GM23338 (cell line): ENCODE measurements around the gene RNF212B. TPM values are rescaled to one million over a fixed set of nuclear protein-coding genes. Genes with fewer than 3 reads are reported as not detected.

Experiments used
- ATAC-seq: fragments of 200-7000 bp; cut with Tn5 transposase; 3 replicates; pipeline ENCODE4 v1.9.1; 2020
- DNase-seq: peaks from one replicate; pipeline ENCODE4 v3.0.0-alpha.2; 2015; ENCODE audit warnings: low spot score
- H2AFZ ChIP-seq: fragments of 200-600 bp; sonication (generic); 2 replicates; pipeline ENCODE4 v1.8.0; 2016; ENCODE audit warnings: antibody characterized with exemption, mild to moderate bottlenecking, moderate library complexity
- H3F3A ChIP-seq: fragments of 200-600 bp; sonication (generic); replicated peaks from 2 replicates; pipeline ENCODE4 v1.8.0; 2017; ENCODE audit warnings: antibody characterized with exemption, mixed run types, low read depth
- H3K27ac ChIP-seq: fragments of 200-600 bp; sonication (generic); 2 replicates; pipeline ENCODE4 v1.6.1; 2016; ENCODE audit warnings: low read depth
- H3K27me3 ChIP-seq: fragments of 200-600 bp; sonication (generic); 2 replicates; pipeline ENCODE4 v1.8.0; 2016; ENCODE audit warnings: mild to moderate bottlenecking, mixed run types, moderate library complexity; ENCODE audit not compliant: insufficient read depth
- H3K36me3 ChIP-seq: fragments of 200-600 bp; sonication (generic); 2 replicates; pipeline ENCODE4 v1.8.0; 2016; ENCODE audit warnings: mild to moderate bottlenecking; ENCODE audit not compliant: insufficient read depth
- H3K4me1 ChIP-seq: fragments of 200-600 bp; sonication (generic); 2 replicates; pipeline ENCODE4 v1.8.0; 2016; ENCODE audit warnings: mild to moderate bottlenecking, moderate library complexity; ENCODE audit not compliant: insufficient read depth
- H3K4me2 ChIP-seq: fragments of 200-600 bp; sonication (generic); 2 replicates; pipeline ENCODE4 v1.7.1; 2017; ENCODE audit warnings: mixed run types
- H3K4me3 ChIP-seq: fragments of 200-600 bp; sonication (generic); 2 replicates; pipeline ENCODE4 v1.6.1; 2016; ENCODE audit warnings: mixed run types
- H3K79me2 ChIP-seq: fragments of 200-600 bp; sonication (generic); replicated peaks from 2 replicates; pipeline ENCODE4 v1.8.0; 2017; ENCODE audit warnings: mild to moderate bottlenecking; ENCODE audit not compliant: insufficient read depth
- H3K9me2 ChIP-seq: fragments of 200-600 bp; sonication (generic); 2 replicates; pipeline ENCODE4 v1.8.0; 2017; ENCODE audit not compliant: insufficient read depth
- H4K20me1 ChIP-seq: fragments of 200-600 bp; sonication (generic); replicated peaks from 2 replicates; pipeline ENCODE4 v1.8.0; 2017; ENCODE audit warnings: mild to moderate bottlenecking; ENCODE audit not compliant: insufficient read depth
- H3K27ac Mint-ChIP-seq: 2 replicates; pipeline ENCODE4 v1.8.0; 2020; ENCODE audit warnings: inconsistent platforms, mild to moderate bottlenecking, moderate library complexity, mixed read lengths
- H3K27me3 Mint-ChIP-seq: 3 replicates; pipeline ENCODE4 v1.8.0; 2022; ENCODE audit warnings: low read depth, mild to moderate bottlenecking, moderate library complexity, mixed read lengths, inconsistent platforms; ENCODE audit not compliant: insufficient read depth, poor library complexity
- H3K36me3 Mint-ChIP-seq: 3 replicates; pipeline ENCODE4 v1.8.0; 2021; ENCODE audit warnings: low read depth, mild to moderate bottlenecking, inconsistent platforms, moderate library complexity, mixed read lengths
- H3K4me1 Mint-ChIP-seq: 3 replicates; pipeline ENCODE4 v1.8.0; 2020; ENCODE audit warnings: mild to moderate bottlenecking, inconsistent platforms, mixed read lengths
- H3K4me3 Mint-ChIP-seq: 3 replicates; pipeline ENCODE4 v1.8.0; 2021; ENCODE audit warnings: moderate library complexity, mild to moderate bottlenecking, inconsistent platforms, mixed read lengths
- H3K9me3 Mint-ChIP-seq: 3 replicates; pipeline ENCODE4 v1.8.0; 2020; ENCODE audit warnings: moderate library complexity, mild to moderate bottlenecking, inconsistent platforms, mixed read lengths
- CREB1 ChIP-seq: fragments of 250-450 bp; sonication (Bioruptor Pico); IDR thresholded peaks from 2 replicates; pipeline ENCODE4 v1.5.0; 2020; ENCODE audit warnings: low read depth, mild to moderate bottlenecking, moderate library complexity
- EZH2 ChIP-seq: fragments of 200-600 bp; sonication (generic); IDR thresholded peaks from one replicate; pipeline ENCODE4 v1.8.0; 2017; ENCODE audit warnings: antibody characterized with exemption, mild to moderate bottlenecking, low read depth; ENCODE audit not compliant: unreplicated experiment
- EZH2phosphoT487 ChIP-seq: fragments of 200-600 bp; sonication (generic); IDR thresholded peaks from one replicate; pipeline ENCODE4 v1.8.1; 2018; ENCODE audit warnings: antibody characterized with exemption; ENCODE audit not compliant: unreplicated experiment
- JUNB ChIP-seq: IDR thresholded peaks from one replicate; pipeline ENCODE4 v1.6.1; 2016; ENCODE audit warnings: antibody characterized with exemption; ENCODE audit not compliant: unreplicated experiment
- NANOG ChIP-seq: IDR thresholded peaks from 2 replicates; pipeline ENCODE4 v1.6.1; 2016; ENCODE audit warnings: antibody characterized with exemption, borderline replicate concordance
- POLR2AphosphoS5 ChIP-seq: IDR thresholded peaks from 2 replicates; pipeline ENCODE4 v1.6.1; 2016; ENCODE audit warnings: antibody characterized with exemption, low read depth
- STAT1 ChIP-seq: IDR thresholded peaks from one replicate; pipeline ENCODE4 v1.6.1; 2016; ENCODE audit warnings: antibody characterized with exemption; ENCODE audit not compliant: unreplicated experiment
- ZNF114 ChIP-seq: fragments of 250-450 bp; sonication (Bioruptor Pico); IDR thresholded peaks from 2 replicates; pipeline ENCODE4 v1.5.0; 2020; ENCODE audit warnings: mild to moderate bottlenecking, moderate library complexity
- ZNF331 ChIP-seq: fragments of 250-450 bp; sonication (Bioruptor Pico); IDR thresholded peaks from 2 replicates; pipeline ENCODE4 v1.5.0; 2020; ENCODE audit warnings: low read depth, mild to moderate bottlenecking, moderate library complexity
- polyA plus RNA-seq: library from polyadenylated mRNA; unstranded; fragments of >200 nt; fragmentation: Nextera tagmentation; extraction: Ambion mirVana; gene quantifications from 2 replicates; pipeline ENCODE4 v1.2.1, GENCODE V29; 2016
- total RNA-seq: library from RNA; depleted of rRNA; stranded (reverse); fragments of >200 nt; shearing (Covaris generic); gene quantifications from 2 replicates; pipeline ENCODE4 v1.2.3, GENCODE V29; 2014
- TF ChIP-seq, protein P1 (sequence below): IDR thresholded peaks from one replicate; pipeline ENCODE4 v1.6.1; 2018; ENCODE audit warnings: antibody characterized with exemption; ENCODE audit not compliant: unreplicated experiment
- TF ChIP-seq, protein P2 (sequence below), 2 experiments: fragments of 200-600 bp in 1 of 2; sonication (generic) in 1 of 2; conservative IDR thresholded peaks; 2 replicates each; pipeline versions ENCODE4 v1.5.1 to v1.6.1; 2016 to 2017; ENCODE audit warnings: antibody characterized with exemption in 2 of 2, low read depth in 2 of 2, mild to moderate bottlenecking in 2 of 2, moderate library complexity in 1 of 2
- TF ChIP-seq, protein P3 (sequence below): fragments of 250-450 bp; sonication (Bioruptor Pico); IDR thresholded peaks from 2 replicates; pipeline ENCODE4 v1.5.0; 2020; ENCODE audit warnings: mild to moderate bottlenecking, moderate library complexity
- TF ChIP-seq, protein P4 (sequence below): IDR thresholded peaks from 2 replicates; pipeline ENCODE4 v1.6.1; 2016; ENCODE audit warnings: antibody characterized with exemption

Gene RNF212B
- total and polyA plus RNA-seq, 2 experiments from 2014 or later = not detected

DNA sequence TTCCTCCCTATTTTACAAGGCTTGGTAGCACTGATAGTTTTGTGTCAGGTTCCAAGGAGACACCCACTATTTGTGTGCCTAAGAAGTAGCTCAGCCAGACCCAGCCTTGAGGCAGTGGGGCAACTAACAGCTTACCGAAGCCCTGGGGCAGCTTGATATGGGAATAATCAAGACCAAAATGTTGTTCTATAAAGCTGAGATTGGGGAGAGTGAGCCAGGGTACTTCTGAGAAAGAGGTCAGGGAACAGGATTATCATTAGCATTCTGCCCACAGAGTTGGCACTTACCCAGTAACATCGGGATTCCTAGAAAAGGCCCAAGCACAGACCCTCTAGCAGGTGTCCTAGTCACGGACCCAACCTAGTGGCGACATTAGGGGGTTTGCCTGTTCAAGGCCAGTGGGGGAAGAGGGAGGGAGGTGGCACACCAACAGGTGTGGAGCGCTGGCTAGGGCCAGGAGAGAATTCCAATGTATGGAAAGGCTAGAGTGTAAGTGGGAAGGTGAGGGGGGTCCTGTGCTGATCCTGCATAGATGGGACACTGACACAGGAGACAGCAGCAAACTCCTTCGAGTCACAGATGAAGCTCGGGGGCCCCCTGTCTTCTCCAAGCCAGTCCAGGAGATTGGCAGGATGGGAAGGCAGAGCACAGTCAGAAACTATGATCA, 60.0 kb downstream of the RNF212B start:
- no peak overlapping the region for H3K27ac ChIP-seq
- H3K4me1 Mint-ChIP-seq = peaks cover 19% of the 10 kb centered on the region

More for the DNA sequence above, 60.0 kb downstream of the RNF212B start:
- Histone ChIP-seq H3K27me3 (peaks cover 83% of the 10 kb centered on the region), H3F3A (peaks cover 8% of the 10 kb centered on the region), H2AFZ (no peak overlapping the region), H3K4me1 (peaks cover 20% of the 10 kb centered on the region; the same call in 1 of the 2 replicates), H3K79me2 (no peaks in the 10 kb centered on the region), H3K9me2 (no peaks in the 10 kb centered on the region), H3K36me3 (no peaks in the 10 kb centered on the region), H3K4me3 (no peak overlapping the region), H3K4me2 (no peak overlapping the region), H4K20me1 (peaks cover 20% of the 10 kb centered on the region)
- Mint-ChIP-seq H3K27ac (no peak overlapping the region), H3K36me3 (no peaks in the 10 kb centered on the region), H3K9me3 (no peaks in the 10 kb centered on the region; the same call in 2 of the 3 replicates), H3K4me3 (no peak overlapping the region), H3K27me3 (peaks cover 82% of the 10 kb centered on the region)
- DNase-seq (no peak), ATAC-seq (no peak)
- TF ChIP-seq NANOG (no peak), JUNB (no peak), EZH2phosphoT487 (no peak), ZNF114 (CRISPR knock-in tag) (no peak), STAT1 (no peak), EZH2 (no peak), ZNF331 (CRISPR knock-in tag) (no peak), CREB1 (CRISPR knock-in tag) (no peak), POLR2AphosphoS5 (no peak)
- TF ChIP-seq, protein P1, sequence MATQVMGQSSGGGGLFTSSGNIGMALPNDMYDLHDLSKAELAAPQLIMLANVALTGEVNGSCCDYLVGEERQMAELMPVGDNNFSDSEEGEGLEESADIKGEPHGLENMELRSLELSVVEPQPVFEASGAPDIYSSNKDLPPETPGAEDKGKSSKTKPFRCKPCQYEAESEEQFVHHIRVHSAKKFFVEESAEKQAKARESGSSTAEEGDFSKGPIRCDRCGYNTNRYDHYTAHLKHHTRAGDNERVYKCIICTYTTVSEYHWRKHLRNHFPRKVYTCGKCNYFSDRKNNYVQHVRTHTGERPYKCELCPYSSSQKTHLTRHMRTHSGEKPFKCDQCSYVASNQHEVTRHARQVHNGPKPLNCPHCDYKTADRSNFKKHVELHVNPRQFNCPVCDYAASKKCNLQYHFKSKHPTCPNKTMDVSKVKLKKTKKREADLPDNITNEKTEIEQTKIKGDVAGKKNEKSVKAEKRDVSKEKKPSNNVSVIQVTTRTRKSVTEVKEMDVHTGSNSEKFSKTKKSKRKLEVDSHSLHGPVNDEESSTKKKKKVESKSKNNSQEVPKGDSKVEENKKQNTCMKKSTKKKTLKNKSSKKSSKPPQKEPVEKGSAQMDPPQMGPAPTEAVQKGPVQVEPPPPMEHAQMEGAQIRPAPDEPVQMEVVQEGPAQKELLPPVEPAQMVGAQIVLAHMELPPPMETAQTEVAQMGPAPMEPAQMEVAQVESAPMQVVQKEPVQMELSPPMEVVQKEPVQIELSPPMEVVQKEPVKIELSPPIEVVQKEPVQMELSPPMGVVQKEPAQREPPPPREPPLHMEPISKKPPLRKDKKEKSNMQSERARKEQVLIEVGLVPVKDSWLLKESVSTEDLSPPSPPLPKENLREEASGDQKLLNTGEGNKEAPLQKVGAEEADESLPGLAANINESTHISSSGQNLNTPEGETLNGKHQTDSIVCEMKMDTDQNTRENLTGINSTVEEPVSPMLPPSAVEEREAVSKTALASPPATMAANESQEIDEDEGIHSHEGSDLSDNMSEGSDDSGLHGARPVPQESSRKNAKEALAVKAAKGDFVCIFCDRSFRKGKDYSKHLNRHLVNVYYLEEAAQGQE = no peak
- TF ChIP-seq, protein P2, sequence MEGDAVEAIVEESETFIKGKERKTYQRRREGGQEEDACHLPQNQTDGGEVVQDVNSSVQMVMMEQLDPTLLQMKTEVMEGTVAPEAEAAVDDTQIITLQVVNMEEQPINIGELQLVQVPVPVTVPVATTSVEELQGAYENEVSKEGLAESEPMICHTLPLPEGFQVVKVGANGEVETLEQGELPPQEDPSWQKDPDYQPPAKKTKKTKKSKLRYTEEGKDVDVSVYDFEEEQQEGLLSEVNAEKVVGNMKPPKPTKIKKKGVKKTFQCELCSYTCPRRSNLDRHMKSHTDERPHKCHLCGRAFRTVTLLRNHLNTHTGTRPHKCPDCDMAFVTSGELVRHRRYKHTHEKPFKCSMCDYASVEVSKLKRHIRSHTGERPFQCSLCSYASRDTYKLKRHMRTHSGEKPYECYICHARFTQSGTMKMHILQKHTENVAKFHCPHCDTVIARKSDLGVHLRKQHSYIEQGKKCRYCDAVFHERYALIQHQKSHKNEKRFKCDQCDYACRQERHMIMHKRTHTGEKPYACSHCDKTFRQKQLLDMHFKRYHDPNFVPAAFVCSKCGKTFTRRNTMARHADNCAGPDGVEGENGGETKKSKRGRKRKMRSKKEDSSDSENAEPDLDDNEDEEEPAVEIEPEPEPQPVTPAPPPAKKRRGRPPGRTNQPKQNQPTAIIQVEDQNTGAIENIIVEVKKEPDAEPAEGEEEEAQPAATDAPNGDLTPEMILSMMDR (conservative IDR thresholded peaks at IDR 0.05; ENCODE audit: low read depth in 2 of 2) = no peak
- TF ChIP-seq, protein P3, sequence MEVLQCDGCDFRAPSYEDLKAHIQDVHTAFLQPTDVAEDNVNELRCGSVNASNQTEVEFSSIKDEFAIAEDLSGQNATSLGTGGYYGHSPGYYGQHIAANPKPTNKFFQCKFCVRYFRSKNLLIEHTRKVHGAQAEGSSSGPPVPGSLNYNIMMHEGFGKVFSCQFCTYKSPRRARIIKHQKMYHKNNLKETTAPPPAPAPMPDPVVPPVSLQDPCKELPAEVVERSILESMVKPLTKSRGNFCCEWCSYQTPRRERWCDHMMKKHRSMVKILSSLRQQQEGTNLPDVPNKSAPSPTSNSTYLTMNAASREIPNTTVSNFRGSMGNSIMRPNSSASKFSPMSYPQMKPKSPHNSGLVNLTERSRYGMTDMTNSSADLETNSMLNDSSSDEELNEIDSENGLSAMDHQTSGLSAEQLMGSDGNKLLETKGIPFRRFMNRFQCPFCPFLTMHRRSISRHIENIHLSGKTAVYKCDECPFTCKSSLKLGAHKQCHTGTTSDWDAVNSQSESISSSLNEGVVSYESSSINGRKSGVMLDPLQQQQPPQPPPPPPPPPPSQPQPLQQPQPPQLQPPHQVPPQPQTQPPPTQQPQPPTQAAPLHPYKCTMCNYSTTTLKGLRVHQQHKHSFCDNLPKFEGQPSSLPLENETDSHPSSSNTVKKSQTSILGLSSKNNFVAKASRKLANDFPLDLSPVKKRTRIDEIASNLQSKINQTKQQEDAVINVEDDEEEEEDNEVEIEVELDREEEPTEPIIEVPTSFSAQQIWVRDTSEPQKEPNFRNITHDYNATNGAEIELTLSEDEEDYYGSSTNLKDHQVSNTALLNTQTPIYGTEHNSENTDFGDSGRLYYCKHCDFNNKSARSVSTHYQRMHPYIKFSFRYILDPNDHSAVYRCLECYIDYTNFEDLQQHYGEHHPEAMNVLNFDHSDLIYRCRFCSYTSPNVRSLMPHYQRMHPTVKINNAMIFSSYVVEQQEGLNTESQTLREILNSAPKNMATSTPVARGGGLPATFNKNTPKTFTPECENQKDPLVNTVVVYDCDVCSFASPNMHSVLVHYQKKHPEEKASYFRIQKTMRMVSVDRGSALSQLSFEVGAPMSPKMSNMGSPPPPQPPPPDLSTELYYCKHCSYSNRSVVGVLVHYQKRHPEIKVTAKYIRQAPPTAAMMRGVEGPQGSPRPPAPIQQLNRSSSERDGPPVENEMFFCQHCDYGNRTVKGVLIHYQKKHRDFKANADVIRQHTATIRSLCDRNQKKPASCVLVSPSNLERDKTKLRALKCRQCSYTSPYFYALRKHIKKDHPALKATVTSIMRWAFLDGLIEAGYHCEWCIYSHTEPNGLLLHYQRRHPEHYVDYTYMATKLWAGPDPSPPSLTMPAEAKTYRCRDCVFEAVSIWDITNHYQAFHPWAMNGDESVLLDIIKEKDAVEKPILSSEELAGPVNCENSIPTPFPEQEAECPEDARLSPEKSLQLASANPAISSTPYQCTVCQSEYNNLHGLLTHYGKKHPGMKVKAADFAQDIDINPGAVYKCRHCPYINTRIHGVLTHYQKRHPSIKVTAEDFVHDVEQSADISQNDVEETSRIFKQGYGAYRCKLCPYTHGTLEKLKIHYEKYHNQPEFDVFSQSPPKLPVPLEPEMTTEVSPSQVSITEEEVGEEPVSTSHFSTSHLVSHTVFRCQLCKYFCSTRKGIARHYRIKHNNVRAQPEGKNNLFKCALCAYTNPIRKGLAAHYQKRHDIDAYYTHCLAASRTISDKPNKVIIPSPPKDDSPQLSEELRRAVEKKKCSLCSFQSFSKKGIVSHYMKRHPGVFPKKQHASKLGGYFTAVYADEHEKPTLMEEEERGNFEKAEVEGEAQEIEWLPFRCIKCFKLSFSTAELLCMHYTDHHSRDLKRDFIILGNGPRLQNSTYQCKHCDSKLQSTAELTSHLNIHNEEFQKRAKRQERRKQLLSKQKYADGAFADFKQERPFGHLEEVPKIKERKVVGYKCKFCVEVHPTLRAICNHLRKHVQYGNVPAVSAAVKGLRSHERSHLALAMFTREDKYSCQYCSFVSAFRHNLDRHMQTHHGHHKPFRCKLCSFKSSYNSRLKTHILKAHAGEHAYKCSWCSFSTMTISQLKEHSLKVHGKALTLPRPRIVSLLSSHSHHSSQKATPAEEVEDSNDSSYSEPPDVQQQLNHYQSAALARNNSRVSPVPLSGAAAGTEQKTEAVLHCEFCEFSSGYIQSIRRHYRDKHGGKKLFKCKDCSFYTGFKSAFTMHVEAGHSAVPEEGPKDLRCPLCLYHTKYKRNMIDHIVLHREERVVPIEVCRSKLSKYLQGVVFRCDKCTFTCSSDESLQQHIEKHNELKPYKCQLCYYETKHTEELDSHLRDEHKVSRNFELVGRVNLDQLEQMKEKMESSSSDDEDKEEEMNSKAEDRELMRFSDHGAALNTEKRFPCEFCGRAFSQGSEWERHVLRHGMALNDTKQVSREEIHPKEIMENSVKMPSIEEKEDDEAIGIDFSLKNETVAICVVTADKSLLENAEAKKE (CRISPR knock-in tag) = no peak
- TF ChIP-seq, protein P4, sequence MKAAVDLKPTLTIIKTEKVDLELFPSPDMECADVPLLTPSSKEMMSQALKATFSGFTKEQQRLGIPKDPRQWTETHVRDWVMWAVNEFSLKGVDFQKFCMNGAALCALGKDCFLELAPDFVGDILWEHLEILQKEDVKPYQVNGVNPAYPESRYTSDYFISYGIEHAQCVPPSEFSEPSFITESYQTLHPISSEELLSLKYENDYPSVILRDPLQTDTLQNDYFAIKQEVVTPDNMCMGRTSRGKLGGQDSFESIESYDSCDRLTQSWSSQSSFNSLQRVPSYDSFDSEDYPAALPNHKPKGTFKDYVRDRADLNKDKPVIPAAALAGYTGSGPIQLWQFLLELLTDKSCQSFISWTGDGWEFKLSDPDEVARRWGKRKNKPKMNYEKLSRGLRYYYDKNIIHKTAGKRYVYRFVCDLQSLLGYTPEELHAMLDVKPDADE = no peak
